ENCODE data around the gene VSTM2B. TPM values are rescaled to one million over a fixed set of nuclear protein-coding genes. Genes with fewer than 3 reads are reported as not detected.

The VSTM2B gene
- total and polyA plus RNA-seq, 2 of the 4 experiments (the other 2 are of a cell fraction) = not detected

DNA sequence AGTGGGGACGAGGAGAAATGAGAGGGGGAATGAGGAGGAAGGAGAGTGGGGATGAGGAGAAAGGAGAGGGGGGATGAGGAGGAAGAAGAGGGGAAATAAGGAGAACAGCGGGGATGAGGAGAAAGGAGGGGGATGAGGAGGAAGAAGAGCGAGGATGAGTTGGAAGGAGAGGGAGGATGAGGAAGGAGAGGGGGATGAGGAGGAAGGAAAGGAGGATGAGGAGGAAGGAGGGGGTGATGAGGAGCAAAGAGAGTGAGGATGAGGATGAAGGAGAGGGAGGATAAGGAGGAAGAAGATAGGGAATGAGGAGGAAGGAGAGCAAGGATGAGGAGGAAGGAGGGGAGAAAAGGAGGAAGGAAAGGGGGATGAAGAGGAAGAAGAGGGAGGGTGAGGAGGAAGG lies 14.0 kb upstream of the VSTM2B start:
- Histone ChIP-seq H3K14ac (replicated peaks; ENCODE audit: low read depth, low read length) (no peak overlapping the region), H4K8ac (ENCODE audit: low read depth in 2 of 2, low read length in 2 of 2) (no peak overlapping the region), H4K5ac (ENCODE audit: low read depth, low read length) (no peak overlapping the region), H3K18ac (ENCODE audit: low read depth, low read length) (no peak overlapping the region), H3K4me2 (ENCODE audit: low read depth, low read length) (no peak overlapping the region), H2BK20ac (ENCODE audit: low read depth, low read length) (no peak overlapping the region), H3K9me3 (ENCODE audit: control insufficient read depth, insufficient read depth, low read length) (no peaks in the 10 kb centered on the region), H3K56ac (ENCODE audit: extremely low read depth, insufficient read depth, low read length) (no peak overlapping the region), H3K4ac (ENCODE audit: low read depth, low read length) (no peak overlapping the region), H3K4me3 (ENCODE audit: insufficient read depth, low read depth, low read length) (no peak overlapping the region), H3K79me1 (ENCODE audit: low read depth in 1 of 2, low read length in 2 of 2) (no peaks in the 10 kb centered on the region), H2AK9ac (replicated peaks; ENCODE audit: low read depth, low read length, poor library complexity) (no peak overlapping the region), H2BK120ac (ENCODE audit: low read depth, low read length) (no peak overlapping the region), H3K9me1 (ENCODE audit: insufficient read depth, low read length) (no peaks in the 10 kb centered on the region), H3K4me1 (ENCODE audit: control insufficient read depth, insufficient read depth, low read length) (no peaks in the 10 kb centered on the region), H3K27me3 (ENCODE audit: control insufficient read depth, insufficient read depth, low read length) (no peaks in the 10 kb centered on the region), H3K9ac (ENCODE audit: low read depth, low read length) (no peak overlapping the region), H3K27ac (ENCODE audit: insufficient read depth, low read length) (no peak overlapping the region), H4K91ac (ENCODE audit: insufficient read depth, low read depth, low read length) (no peak overlapping the region), H3K36me3 (ENCODE audit: control insufficient read depth, insufficient read depth, low read length) (no peaks in the 10 kb centered on the region), H2AFZ (replicated peaks; ENCODE audit: low read length, poor library complexity) (no peak overlapping the region), H2BK5ac (ENCODE audit: low read depth, low read length, poor library complexity, severe bottlenecking) (no peak overlapping the region), H3K23ac (ENCODE audit: low read depth, low read length) (no peak overlapping the region), H4K20me1 (ENCODE audit: insufficient read depth, low read length) (no peaks in the 10 kb centered on the region), H2AK5ac (ENCODE audit: low read depth, low read length) (no peak overlapping the region), H2BK15ac (ENCODE audit: low read depth, low read length) (no peak overlapping the region)
- in situ Hi-C loops (cut with MboI; ENCODE audit: low sequenced_read_pairs) (no loop called here), intact Hi-C loops (cut with micrococcal nuclease) (no loop called here), dilution Hi-C loops (cut with HindIII; ENCODE audit: low sequenced_read_pairs, unreplicated experiment) (no loop called here)
- CTCF ChIA-PET = no interaction called here
- POLR2A ChIA-PET (ENCODE audit: unreplicated experiment) = no interaction called here
- BruUV-seq (replicated peaks) = no TSS peak
- TF ChIP-seq CHD1 (IDR thresholded peaks at IDR 0.05; ENCODE audit: low read depth, low read length) = no peak
- no peak for TF ChIP-seq MXI1 (IDR thresholded peaks at IDR 0.05; ENCODE audit: borderline replicate concordance, low read depth, low read length)
- TF ChIP-seq, protein P1, sequence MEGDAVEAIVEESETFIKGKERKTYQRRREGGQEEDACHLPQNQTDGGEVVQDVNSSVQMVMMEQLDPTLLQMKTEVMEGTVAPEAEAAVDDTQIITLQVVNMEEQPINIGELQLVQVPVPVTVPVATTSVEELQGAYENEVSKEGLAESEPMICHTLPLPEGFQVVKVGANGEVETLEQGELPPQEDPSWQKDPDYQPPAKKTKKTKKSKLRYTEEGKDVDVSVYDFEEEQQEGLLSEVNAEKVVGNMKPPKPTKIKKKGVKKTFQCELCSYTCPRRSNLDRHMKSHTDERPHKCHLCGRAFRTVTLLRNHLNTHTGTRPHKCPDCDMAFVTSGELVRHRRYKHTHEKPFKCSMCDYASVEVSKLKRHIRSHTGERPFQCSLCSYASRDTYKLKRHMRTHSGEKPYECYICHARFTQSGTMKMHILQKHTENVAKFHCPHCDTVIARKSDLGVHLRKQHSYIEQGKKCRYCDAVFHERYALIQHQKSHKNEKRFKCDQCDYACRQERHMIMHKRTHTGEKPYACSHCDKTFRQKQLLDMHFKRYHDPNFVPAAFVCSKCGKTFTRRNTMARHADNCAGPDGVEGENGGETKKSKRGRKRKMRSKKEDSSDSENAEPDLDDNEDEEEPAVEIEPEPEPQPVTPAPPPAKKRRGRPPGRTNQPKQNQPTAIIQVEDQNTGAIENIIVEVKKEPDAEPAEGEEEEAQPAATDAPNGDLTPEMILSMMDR (conservative IDR thresholded peaks at IDR 0.05; ENCODE audit: low read depth, low read length) = no peak
- no peak for TF ChIP-seq MAFK (IDR thresholded peaks at IDR 0.05; ENCODE audit: low read depth, low read length)
- TF ChIP-seq BHLHE40 (IDR thresholded peaks at IDR 0.05; ENCODE audit: low read depth, low read length) = no peak
- TF ChIP-seq FOS (IDR thresholded peaks at IDR 0.05; ENCODE audit: low read depth, low read length) = no peak
- TF ChIP-seq SMC3 (IDR thresholded peaks at IDR 0.05; ENCODE audit: low read depth, low read length) = no peak
- no peak for TF ChIP-seq RAD21 (IDR thresholded peaks at IDR 0.05; ENCODE audit: low read length)
- TF ChIP-seq POLR2A (IDR thresholded peaks at IDR 0.05; ENCODE audit: low read depth, low read length) = no peak
- TF ChIP-seq, protein P2, sequence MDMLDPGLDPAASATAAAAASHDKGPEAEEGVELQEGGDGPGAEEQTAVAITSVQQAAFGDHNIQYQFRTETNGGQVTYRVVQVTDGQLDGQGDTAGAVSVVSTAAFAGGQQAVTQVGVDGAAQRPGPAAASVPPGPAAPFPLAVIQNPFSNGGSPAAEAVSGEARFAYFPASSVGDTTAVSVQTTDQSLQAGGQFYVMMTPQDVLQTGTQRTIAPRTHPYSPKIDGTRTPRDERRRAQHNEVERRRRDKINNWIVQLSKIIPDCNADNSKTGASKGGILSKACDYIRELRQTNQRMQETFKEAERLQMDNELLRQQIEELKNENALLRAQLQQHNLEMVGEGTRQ (IDR thresholded peaks at IDR 0.05; ENCODE audit: low read depth, low read length) = no peak
- no peak for TF ChIP-seq MAZ (IDR thresholded peaks at IDR 0.05; ENCODE audit: borderline replicate concordance, low read depth, low read length)
- no peak for TF ChIP-seq RFX5 (IDR thresholded peaks at IDR 0.05; ENCODE audit: low read depth, low read length)
- TF ChIP-seq RCOR1 (IDR thresholded peaks at IDR 0.05; ENCODE audit: insufficient replicate concordance, low read length) = no peak
- TF ChIP-seq CEBPB (IDR thresholded peaks at IDR 0.05; ENCODE audit: low read depth, low read length) = no peak
- TF ChIP-seq NFE2L2 (IDR thresholded peaks at IDR 0.05; ENCODE audit: low read depth, low read length) = no peak
- TF ChIP-seq, protein P3, sequence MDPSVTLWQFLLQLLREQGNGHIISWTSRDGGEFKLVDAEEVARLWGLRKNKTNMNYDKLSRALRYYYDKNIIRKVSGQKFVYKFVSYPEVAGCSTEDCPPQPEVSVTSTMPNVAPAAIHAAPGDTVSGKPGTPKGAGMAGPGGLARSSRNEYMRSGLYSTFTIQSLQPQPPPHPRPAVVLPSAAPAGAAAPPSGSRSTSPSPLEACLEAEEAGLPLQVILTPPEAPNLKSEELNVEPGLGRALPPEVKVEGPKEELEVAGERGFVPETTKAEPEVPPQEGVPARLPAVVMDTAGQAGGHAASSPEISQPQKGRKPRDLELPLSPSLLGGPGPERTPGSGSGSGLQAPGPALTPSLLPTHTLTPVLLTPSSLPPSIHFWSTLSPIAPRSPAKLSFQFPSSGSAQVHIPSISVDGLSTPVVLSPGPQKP (IDR thresholded peaks at IDR 0.05; ENCODE audit: borderline replicate concordance, low read depth, low read length) = no peak
- 38 to 94% methylated on average over 2 to 3 of the region's 3 CpGs for WGBS, 2 experiments (ENCODE audit: extremely low coverage in 2 of 2, insufficient read length in 1 of 2)
- no peak for ATAC-seq (ENCODE audit: low read depth)
- no peak for DNase-seq

Data from IMR-90 (cell line).